Nephron (organoid): Measurements from ENCODE around the gene DAB1.

Experiments used
- H3K27ac Mint-ChIP-seq, 3 experiments: 2 replicates each; pipeline ENCODE4 v1.8.0; 2020; ENCODE audit warnings: mixed read lengths in 3 of 3, mild to moderate bottlenecking in 2 of 3, moderate library complexity in 1 of 3
- H3K27me3 Mint-ChIP-seq: 2 replicates; pipeline ENCODE4 v1.8.0; 2021; ENCODE audit warnings: low read depth, mild to moderate bottlenecking, moderate library complexity, mixed read lengths
- H3K36me3 Mint-ChIP-seq: 2 replicates; pipeline ENCODE4 v1.8.0; 2020; ENCODE audit warnings: low read depth, mixed read lengths
- H3K4me1 Mint-ChIP-seq: 2 replicates; pipeline ENCODE4 v1.8.0; 2020; ENCODE audit warnings: mixed read lengths
- H3K4me3 Mint-ChIP-seq, 3 experiments: 2 replicates each; pipeline ENCODE4 v1.8.0; 2020; ENCODE audit warnings: mild to moderate bottlenecking in 3 of 3, mixed read lengths in 3 of 3, moderate library complexity in 2 of 3
- H3K9me3 Mint-ChIP-seq: 2 replicates; pipeline ENCODE4 v1.8.0; 2020; ENCODE audit warnings: mixed read lengths
- CTCF ChIP-seq, 3 experiments: fragments of 200-600 bp; sonication (generic); IDR thresholded peaks; one replicate each; pipeline ENCODE4 v1.5.0; 2021; ENCODE audit warnings: antibody characterized with exemption in 3 of 3; ENCODE audit not compliant: unreplicated experiment in 3 of 3

Gene DAB1

GRCh38 chr1:57024855-57025254, 399.0 kb downstream of the DAB1 start:
- TF ChIP-seq CTCF (IDR thresholded peaks at IDR 0.05; ENCODE audit: unreplicated experiment in 3 of 3): peak; percentile 20 to 32 (median 20)
- H3K27me3 Mint-ChIP-seq: peaks cover 8% of the 10 kb centered on the region
- no peak overlapping the region for H3K27ac Mint-ChIP-seq
- no peak overlapping the region for H3K4me3 Mint-ChIP-seq
- no peaks in the 10 kb centered on the region for H3K4me1 Mint-ChIP-seq
- H3K9me3 Mint-ChIP-seq: peaks cover 10% of the 10 kb centered on the region
- peaks cover 7% of the 10 kb centered on the region for H3K36me3 Mint-ChIP-seq

- Mint-ChIP-seq H3K4me1 (peaks cover 1% of the 10 kb centered on the region), H3K4me3 (no peak overlapping the region), H3K9me3 (peaks cover 10% of the 10 kb centered on the region), H3K27ac (no peak overlapping the region), H3K27me3 (peaks cover 8% of the 10 kb centered on the region), H3K36me3 (peaks cover 7% of the 10 kb centered on the region)
- no peak for TF ChIP-seq CTCF (IDR thresholded peaks at IDR 0.05; ENCODE audit: unreplicated experiment in 3 of 3)
Observed at GRCh38 chr1:57024428-57024827, 399.4 kb downstream of the DAB1 start.

GRCh38 chr1:57020216-57020615, 403.6 kb downstream of the DAB1 start:
- Mint-ChIP-seq H3K4me3 (no peak overlapping the region), H3K27ac (no peak overlapping the region), H3K27me3 (peaks cover 6% of the 10 kb centered on the region), H3K4me1 (peaks cover 9% of the 10 kb centered on the region), H3K36me3 (no peaks in the 10 kb centered on the region), H3K9me3 (no peaks in the 10 kb centered on the region)
- no peak for TF ChIP-seq CTCF (IDR thresholded peaks at IDR 0.05; ENCODE audit: unreplicated experiment in 3 of 3)

- H3K4me3 Mint-ChIP-seq: no peak overlapping the region
- peak overlapping the region in 1 of 3 experiments; percentile 11 for H3K27ac Mint-ChIP-seq
- no peak for TF ChIP-seq CTCF (IDR thresholded peaks at IDR 0.05; ENCODE audit: unreplicated experiment in 3 of 3)
- no peaks in the 10 kb centered on the region for H3K36me3 Mint-ChIP-seq
- peaks cover 9% of the 10 kb centered on the region for H3K4me1 Mint-ChIP-seq
- no peaks in the 10 kb centered on the region for H3K9me3 Mint-ChIP-seq
- H3K27me3 Mint-ChIP-seq: peaks cover 3% of the 10 kb centered on the region
Observed at GRCh38 chr1:57019236-57019839, 404.5 kb downstream of the DAB1 start.

GRCh38 chr1:57018119-57018518, 405.7 kb downstream of the DAB1 start:
- Mint-ChIP-seq H3K27ac (no peak overlapping the region), H3K9me3 (no peaks in the 10 kb centered on the region), H3K4me3 (no peak overlapping the region), H3K27me3 (peaks cover 3% of the 10 kb centered on the region), H3K4me1 (peaks cover 9% of the 10 kb centered on the region), H3K36me3 (no peaks in the 10 kb centered on the region)
- no peak for TF ChIP-seq CTCF (IDR thresholded peaks at IDR 0.05; ENCODE audit: unreplicated experiment in 3 of 3)

- no peaks in the 10 kb centered on the region for H3K36me3 Mint-ChIP-seq
- no peak overlapping the region for H3K27ac Mint-ChIP-seq
- H3K4me3 Mint-ChIP-seq: no peak overlapping the region
- peaks cover 3% of the 10 kb centered on the region for H3K27me3 Mint-ChIP-seq
- H3K9me3 Mint-ChIP-seq: no peaks in the 10 kb centered on the region
- TF ChIP-seq CTCF (IDR thresholded peaks at IDR 0.05; ENCODE audit: unreplicated experiment in 3 of 3): no peak
- peaks cover 9% of the 10 kb centered on the region for H3K4me1 Mint-ChIP-seq
Observed at GRCh38 chr1:57017717-57018116, 406.1 kb downstream of the DAB1 start.
